NOMO-1 treated with dmso at 0.1 percent for 144 hours (cell line): ENCODE measurements around the gene GZF1.

Experiments
- DNase-seq: peaks from one replicate; lab custom pipeline; 2025; ENCODE audit not compliant: unreplicated experiment; lab: John Stamatoyannopoulos, UW

The GZF1 gene

DNA sequence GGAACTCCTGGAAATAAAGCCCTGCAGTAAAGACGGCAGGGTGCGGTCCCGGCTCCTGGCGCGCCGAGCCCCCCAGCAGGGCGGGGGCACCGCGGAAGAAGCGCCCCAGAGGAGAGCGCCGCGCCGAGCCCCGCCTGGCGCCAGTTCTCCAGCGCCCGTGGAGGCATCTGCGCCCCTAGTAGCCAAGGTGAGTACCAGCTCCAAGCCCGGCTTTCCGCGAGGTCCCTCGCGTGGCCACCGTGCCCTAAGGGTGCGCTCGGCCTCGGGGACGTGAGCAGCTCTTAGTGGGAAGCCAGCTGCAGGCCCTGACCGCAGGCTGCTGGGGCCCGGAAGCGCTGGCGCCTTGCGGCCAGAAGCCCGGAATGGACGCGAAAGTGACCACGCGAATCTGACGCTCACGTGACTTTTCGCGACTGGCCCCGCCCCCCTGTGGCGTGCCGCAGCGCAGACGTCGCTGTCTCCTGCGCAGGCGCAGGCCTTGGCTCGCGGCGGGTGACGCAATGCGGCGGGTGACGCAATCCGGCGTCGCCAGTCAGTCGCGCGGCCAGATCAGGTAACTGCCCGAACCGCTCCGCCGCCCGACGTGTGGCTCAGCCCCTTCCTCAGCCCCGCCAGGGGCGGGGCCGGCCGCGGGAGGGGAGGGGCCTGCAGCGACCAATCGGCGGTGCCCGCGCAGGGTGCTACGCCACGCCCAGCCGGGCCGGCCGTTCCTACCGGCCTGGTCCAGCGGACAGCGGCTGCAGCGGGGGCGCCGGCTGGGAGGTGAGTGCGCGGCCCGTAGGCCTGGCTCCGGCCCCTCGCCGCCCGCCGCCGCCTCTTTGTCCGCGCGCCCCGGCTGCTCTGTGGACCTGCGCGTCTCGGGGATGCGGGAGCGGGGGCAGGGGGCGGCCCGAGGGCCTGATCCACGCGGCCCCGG lies at the start of gene GZF1:
TSS of gene GZF1 (plus strand) at position 707 of the 916 bp plus-strand sequence. CDS start 2,202 bp downstream, outside the sequence.
- DNase-seq, result peak; percentile 98

DNA sequence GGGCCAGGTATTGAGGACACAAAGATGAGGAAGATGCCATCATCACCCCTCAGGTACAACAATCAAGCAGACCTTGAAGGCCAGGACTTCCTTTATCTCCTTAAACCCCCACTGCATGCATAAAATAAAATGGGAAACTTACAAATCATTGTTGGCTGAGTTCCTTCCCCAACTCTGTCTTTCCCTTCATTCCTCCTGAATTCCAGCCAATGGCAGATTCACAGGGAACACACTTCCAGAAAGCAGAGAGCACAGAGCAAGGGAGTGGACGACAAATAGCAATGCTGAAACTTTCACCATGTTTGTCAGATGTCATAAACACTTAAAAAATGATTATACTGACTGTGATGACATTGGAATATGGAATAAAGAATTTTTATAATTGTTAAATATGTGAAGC lies 48.7 kb upstream of the GZF1 start:
- no peak for DNase-seq

DNA sequence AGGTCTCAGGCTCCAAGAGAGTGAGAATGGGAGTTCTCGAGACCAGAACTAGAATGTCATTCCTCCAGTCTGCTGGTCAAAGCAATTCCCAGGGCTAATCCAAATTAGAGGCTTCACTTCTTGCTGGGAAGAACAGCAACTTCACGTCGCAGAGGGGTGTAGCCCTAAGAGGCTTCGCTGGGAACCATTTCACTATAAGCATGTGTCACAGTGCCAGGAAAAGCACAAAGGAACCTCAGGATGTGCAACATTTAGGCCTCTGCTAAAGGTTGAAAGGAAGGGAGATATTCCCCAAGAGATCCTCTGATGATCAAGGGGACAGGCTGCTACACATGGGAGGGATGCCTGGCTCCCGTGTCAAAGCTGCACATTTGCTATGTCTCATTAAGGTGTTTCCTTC lies 47.3 kb upstream of the GZF1 start:
- DNase-seq, result no peak

DNA sequence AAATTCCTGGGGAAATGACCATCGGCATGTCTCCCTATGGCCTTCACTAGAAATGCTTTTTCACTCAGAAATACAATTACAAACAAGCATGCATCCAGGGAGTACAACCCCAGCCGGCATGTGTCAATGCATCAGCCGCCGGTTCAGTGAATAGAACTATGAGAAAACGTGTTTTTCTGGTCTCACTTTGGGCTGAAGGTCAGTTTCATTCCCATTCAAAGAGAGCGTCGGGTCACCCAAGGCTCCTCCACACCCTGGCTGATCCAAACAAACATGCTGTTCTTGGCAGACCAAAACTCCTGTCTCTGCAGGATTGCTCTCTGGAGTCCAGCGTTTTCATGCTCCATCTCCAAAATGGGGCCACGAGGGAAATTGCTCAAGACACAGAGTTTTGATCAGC lies 46.9 kb upstream of the GZF1 start:
- no peak for DNase-seq

DNA sequence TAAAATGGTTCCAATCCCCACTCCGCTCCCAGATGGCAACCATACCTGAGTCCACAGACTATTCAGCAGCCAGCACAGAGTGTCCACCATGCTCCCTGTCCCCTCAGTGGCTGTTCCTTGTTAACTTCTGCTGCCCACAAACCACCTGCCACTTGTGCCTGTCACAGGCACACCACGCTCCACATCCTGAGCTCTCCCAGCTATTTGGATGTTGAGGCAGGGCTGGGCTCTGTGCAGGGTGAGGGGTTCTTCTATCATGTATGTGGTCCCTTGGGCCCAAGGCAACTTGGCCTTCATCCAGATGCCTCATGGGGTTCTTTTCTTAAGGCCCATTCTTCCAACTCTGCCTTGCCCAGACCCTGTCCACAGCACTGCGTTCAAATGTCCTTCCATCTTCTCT lies 45.4 kb upstream of the GZF1 start:
- DNase-seq, result no peak

DNA sequence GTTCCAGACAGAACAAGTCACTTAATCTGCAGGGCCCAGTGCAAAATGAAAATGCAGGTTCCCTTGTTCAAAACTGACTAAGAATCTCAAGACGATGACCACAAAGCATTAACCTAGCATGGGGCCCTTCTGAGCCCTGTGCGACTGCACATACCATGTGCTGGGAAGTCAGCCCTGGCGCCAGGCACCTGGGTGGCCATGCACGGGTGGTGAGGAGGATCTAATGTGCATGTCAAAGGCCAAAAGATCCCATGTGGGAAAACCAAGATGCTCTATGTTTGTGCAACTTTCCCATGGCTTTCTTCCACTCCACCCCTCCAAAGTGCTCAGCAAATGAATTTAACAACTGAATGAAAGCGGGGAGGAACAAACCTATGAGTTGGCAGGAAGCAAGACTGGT lies 44.9 kb upstream of the GZF1 start:
- no peak for DNase-seq

DNA sequence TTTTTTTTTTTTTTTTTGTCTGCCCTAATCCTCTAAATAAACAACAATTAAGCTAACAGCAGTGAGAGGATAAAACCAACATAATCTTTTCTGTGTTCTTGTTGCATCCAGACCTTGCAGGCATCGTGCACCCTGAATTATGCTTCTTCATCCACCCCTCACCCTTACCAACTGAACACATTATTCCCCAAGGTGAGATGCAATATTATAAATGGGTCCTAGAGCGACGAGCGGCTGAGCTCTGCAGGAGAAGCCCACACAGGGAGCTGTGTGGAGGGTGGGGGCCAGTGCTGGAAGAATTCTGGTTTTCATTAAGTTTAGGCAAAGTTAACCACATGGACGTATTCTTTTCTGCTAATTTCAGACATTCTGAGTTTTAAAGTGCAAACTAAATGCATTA lies 43.6 kb upstream of the GZF1 start:
- no peak for DNase-seq

DNA sequence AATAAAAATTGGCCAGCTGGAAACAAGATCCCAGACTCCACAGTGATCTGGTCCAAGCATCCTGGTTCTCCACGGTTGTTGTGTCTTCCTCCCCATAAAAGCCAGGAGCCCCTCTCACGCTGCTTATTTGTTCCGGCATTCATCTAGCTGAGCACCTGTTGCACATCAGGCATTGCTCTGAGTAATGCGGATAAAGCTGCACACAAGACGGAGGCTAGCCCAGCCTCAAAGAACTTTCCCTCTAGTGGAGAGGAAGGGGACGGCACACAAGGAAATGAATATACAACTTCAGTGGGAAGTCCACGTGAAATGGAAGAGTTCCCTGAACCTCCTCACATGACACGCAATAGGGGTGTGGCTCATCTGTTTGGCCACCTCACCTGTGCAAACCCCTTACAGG lies 41.7 kb upstream of the GZF1 start:
- DNase-seq, result no peak

DNA sequence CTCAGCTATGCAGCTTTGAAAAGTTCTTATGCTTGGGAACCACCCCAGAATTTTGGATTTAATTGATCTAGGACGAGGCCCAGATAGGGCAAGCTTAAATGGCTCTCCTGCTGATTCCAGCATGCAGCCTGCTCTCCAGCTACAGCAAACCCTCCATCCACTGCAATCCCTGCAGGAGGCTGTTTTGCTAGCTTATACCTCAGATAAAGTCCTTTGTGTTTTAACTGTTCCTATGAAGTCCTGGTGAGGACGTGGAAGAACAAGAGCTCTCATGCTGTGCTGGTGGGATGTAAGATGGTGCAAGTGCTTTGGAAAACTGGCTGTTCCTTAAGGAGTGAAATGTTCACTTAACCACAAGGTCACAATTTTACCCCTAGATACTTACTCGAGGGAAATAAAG lies 36.9 kb upstream of the GZF1 start:
- DNase-seq, result no peak

DNA sequence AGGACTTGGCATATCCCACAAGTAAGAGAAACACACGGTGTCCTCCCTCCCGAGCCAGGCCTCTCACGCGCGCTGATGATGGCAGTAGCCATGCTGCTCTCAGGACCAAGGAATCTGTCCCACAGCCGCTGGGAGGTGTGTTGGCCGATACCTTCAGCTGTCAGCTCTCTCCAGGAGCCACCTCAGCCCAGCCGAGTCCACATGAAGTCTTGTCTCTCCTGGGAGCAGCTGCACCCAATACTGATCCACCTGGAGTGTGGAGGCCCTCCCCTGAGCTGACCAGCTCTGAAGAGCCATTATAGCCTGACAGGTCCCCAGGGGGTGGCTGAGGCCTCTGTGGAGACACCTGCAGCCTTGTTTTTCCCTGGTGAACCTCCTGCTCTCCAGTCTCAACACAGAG lies 35.2 kb upstream of the GZF1 start:
- DNase-seq, result no peak

DNA sequence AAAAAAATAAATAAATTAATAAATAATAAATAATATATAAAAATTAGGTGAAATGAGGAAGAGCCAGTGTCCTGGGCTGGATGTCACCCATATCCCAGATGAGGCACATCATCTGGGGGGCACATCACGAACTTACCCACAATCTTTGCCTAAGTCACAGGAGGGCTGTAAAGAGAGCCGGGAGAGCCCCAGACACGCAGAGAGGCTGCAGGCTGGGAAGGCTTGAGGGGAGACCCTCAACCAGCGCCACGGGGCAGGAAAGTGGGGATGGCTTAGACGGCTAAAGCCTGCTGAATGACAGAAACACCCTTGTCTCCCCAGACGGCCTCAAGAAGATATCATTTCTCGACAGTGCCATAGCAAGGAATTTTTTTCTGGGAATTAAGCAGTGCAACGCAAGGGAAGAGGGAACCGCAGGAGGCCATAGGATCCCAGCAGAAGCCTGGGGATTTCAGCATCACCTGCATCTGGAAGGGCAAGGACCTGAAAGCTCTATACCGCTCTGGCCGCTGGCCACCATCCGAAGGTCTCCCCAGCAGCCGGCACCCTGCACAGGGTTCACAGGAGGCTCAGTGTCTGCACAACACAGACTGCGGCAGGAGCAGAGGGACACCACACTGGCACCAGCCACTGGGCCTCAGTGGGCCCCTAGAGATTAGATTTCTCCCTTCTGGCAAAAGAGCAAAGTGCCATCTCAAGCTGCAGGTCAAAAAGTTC lies 34.2 kb upstream of the GZF1 start:
- DNase-seq, result no peak

DNA sequence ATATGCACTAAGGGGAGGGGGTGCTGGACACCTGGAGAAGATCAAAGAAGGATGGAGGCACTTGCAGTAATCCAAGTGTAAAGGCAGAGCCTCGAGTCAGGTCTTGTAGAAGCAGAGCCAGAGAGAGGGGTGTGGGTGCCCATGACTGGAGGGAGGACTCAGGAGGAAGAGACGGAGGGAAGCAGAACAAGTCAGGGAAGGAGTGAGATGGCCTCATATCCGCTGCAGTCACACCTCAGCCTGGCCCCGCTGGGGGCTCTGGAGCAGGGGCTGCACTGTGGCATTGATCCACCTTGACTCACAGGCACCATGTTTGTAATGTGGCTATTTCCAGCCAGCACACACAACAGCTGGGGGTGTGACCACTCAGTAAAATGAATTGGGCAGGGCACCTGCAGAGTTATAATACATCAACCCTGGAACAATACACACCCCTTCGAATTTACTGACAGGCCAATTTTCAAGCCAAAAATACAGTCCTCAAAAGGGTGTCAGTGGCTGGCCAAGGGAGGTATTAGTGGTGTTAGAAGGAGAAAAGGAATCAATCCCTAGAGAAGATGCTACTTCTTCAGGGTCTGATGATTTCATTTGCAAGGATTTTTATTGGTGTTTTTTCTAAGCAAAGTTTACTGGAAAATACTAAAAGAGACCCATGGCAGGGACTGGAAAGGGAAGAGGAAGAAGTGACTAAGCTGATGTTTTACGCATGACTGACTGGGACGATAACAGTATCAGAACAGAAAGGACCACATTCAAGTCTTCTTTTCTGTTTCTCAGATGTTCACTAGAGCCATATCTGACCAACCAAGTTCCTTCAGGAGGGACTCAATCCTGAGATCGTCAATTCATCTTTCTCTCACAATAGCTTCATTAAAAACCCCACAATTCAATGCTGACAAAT lies 30.3 kb upstream of the GZF1 start:
- DNase-seq, result no peak

DNA sequence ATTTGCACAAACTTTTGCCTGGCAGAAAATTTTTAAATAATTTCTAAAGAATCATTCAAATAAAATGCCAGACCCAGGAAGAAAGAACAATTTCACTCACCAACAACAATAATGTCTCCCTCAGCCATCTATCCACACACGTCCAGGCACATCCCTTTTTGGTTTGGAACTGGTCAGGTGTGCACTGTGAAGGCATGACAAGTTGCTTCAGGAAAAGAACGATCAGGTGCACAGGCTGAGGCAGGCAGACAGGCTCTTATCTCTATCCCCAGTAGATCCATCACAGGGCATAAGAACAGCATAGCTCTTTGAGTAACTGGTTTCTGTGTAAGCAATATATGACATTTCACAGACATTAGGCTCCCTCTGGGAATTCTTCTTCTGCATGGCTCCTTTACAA lies 29.5 kb upstream of the GZF1 start:
- no peak for DNase-seq

DNA sequence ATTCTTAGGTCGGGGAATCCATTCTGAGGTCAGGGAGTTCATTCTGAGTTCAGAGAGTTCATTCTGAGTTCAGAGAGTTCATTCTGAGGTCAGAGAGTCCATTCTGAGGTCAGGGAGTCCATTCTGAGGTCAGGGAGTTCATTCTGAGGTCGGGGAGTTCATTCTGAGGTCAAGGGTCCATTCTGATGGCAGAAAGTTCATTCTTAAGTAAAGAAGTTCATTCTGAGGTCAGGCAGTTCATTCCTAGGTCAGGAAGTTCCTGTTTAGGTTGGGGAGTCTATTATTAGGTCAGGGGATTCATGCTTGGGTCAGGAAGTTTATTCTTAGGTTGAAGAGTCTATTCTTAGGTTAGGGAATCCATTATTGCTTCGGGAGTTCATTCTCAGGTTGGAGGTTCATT lies 27.9 kb upstream of the GZF1 start:
- DNase-seq, result no peak

DNA sequence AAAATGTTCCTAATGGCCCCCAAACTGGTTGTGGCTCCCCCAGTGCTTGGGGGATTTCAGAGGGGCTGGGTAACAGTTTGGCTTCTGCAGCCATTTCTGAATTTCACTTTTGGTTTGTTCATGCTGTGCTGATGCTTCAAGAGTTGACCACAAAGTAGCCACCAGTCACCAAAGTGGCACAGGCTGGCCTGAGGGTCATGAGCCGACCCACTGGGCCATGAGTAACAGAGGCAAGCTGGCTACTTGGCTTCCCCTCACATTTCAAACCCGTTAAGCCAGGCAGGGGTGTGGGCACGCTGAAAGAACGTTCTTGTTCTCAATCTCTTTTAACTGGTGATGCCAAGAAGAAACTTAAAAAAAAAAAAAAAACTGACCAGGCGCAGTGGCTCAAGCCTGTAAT lies 26.5 kb upstream of the GZF1 start:
- no peak for DNase-seq

DNA sequence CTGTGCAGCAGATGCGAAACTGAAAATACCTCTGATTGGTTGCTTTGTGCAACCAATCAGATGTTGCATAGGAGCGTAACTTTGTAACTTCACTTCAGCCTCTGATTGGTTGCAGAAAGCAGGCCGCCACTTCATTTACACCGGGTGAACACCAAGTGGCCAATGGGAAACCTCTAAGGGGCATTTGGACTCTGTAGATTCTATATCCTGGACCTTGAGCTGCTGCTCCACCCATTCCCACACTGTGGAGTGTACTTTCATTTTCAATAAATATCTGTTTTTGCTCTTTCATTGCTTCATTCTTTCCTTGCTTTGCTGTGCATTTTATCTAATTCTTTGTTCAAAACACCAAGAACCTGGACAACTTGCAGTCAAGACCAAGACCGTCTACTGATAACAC lies 25.5 kb upstream of the GZF1 start:
- DNase-seq, result no peak

DNA sequence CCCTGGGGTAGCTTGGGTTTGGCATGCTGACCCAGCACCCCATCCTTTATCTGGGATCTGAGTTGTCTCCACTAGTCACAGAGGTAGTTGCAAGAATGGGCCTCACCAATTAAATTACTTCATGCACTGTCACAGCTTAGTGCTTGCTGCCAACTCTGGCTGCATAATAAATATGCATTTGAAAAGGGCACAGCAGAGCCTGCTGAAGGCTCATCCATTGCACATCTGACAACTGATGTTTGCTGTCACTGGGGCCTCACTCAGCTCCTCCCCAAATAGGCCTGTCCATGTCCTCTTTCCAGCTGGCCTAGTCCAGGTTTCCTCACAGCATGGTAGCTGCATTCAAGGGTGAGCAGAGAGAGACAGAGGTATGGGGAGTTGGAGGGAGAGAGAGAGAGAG lies 24.7 kb upstream of the GZF1 start:
- DNase-seq, result no peak

DNA sequence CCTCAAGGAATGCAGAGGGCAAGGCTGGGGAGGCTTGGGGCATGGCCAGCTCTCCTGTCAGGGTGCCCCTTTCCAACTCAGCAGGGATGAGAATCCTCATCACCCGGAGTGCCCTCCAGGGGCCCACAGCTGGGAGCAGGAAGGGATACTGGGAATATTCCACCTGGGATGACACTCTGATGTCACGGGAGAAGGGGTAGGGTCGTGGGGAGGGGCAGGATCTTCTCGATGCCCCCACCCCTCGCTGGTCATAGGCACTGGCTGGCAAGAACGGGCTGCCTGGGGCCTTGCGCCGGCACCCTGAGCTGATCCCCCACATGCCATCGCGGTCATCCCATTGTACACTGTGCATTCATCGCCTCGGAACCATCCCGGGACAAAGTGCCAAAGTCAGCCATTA lies 22.0 kb upstream of the GZF1 start:
- DNase-seq, result no peak

DNA sequence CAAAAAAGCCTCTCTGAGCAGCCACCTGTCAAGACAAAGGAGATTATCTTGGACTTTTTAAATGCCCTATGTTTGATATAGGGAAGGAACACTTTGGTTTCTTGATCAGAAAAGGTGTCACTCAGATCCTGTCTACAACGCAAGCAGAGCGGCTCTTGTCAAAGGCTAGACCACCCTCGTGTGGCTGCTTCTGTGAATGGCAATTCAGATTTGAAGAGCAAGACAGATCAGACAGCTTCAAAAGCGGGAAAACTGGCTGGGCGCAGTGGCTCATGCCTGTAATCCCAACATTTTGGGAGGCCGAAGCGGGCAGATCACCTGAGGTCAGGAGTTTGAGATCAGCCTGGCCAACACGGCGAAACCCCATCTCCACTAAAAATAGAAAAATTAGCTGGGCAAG lies 21.5 kb upstream of the GZF1 start:
- no peak for DNase-seq

DNA sequence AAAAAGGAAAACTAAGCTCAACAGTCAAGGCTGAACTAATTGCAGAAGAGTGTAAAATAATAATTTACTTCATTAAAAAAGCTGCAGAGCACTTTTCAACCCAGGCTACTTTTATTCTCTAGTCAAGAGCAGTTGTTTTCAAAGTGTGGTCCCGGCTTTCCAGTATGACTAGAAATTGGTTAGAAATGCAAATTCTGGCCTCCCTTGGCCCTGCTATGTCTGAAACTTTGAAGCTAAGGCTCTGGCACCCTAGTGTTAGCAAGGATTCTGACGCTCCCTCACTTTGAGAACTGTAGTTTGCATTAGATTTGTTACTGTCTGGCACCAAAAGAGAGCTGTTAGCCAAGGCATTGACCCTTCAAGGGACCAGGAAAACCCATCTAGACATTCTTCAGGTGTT lies 20.9 kb upstream of the GZF1 start:
- no peak for DNase-seq

DNA sequence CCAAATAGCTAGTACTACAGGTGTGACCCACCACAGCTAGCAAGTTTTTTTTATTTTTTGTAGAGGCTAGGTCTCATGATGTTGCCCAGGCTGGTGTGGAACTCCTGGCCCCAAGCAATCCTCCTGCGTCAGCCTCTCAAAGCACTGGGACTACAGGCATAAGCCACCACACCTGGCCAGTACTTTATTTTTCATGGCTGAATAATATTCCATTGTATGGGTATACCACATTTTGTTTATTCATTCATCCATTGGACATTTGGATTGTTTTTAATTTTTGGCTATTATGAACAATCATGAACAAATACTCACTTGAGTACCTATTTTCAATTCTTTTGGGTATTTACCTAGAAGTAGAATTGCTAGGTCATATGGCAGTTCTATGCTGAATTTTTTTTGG lies 18.4 kb upstream of the GZF1 start:
- no peak for DNase-seq

DNA sequence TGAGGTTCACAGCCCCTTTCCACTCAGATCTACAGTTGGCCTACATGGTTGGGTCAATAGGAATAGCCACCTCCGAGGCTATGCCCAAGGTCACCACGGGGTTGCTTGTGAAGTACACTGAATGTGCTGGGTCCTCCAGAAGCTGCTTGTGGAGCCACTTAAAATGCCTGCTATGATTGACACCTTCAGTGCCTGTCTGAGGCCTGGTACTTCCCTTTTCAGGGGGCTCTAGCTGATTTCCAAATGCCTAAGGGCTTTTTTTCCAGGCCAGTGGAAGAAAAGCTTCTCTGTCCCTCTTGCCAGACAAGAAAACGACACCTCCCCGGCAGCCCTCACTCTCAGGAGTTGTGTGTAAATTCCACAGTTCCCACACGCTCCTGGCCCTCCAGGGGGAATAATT lies 17.6 kb upstream of the GZF1 start:
- DNase-seq, result no peak
